Natural killer cell (primary cell): ENCODE data around the gene BMP4. TPM values are rescaled to one million over a fixed set of nuclear protein-coding genes. Genes with fewer than 3 reads are reported as not detected.

Experiments
- ATAC-seq, 3 donors: fragments of 150-1000 bp in 2 of 3; fragments of 200-7000 bp in 1 of 3; cut with Tn5 transposase; 1 replicate in 1 of 3; 2 replicates in 2 of 3; pipeline ENCODE4 v1.10.0; 2021; ENCODE audit warnings: mild to moderate bottlenecking in 2 of 3, moderate library complexity in 2 of 3
- DNase-seq, 2 donors: peaks; one replicate each; pipeline versions ENCODE4 v3.0.0 to v3.0.0-alpha.2; 2013 to 2021; ENCODE audit warnings: mixed read lengths in 1 of 2
- H3K27ac ChIP-seq: one replicate; pipeline ENCODE4 v1.5.1; 2013; ENCODE audit warnings: mild to moderate bottlenecking, low read length
- H3K27me3 ChIP-seq: one replicate; pipeline ENCODE4 v1.6.1; 2013; ENCODE audit warnings: low read length; ENCODE audit not compliant: control insufficient read depth, insufficient read depth
- H3K36me3 ChIP-seq: one replicate; pipeline ENCODE4 v1.6.1; 2013; ENCODE audit warnings: low read length; ENCODE audit not compliant: control insufficient read depth, insufficient read depth
- H3K4me1 ChIP-seq: one replicate; pipeline ENCODE4 v1.6.1; 2013; ENCODE audit warnings: low read length; ENCODE audit not compliant: control insufficient read depth, insufficient read depth
- H3K4me3 ChIP-seq: one replicate; pipeline ENCODE4 v1.5.1; 2013; ENCODE audit warnings: low read length
- H3K9me3 ChIP-seq: one replicate; pipeline ENCODE4 v1.6.1; 2013; ENCODE audit warnings: low read length; ENCODE audit not compliant: control insufficient read depth, insufficient read depth
- H3K27ac Mint-ChIP-seq, 2 donors: one replicate each; pipeline ENCODE4 v1.8.0; 2022; ENCODE audit warnings: mild to moderate bottlenecking in 2 of 2, mixed read lengths in 2 of 2, moderate library complexity in 1 of 2
- H3K27me3 Mint-ChIP-seq, 2 donors: one replicate each; pipeline ENCODE4 v1.8.0; 2022; ENCODE audit warnings: low read depth in 2 of 2, mixed read lengths in 2 of 2
- H3K36me3 Mint-ChIP-seq: one replicate; pipeline ENCODE4 v1.8.0; 2022; ENCODE audit warnings: mixed read lengths
- H3K4me1 Mint-ChIP-seq, 2 donors: one replicate each; pipeline ENCODE4 v1.8.0; 2022; ENCODE audit warnings: mixed read lengths in 2 of 2
- H3K4me3 Mint-ChIP-seq: one replicate; pipeline ENCODE4 v1.8.0; 2022; ENCODE audit warnings: mild to moderate bottlenecking, moderate library complexity, mixed read lengths
- H3K9me3 Mint-ChIP-seq, 2 donors: one replicate each; pipeline ENCODE4 v1.8.0; 2022; ENCODE audit warnings: mixed read lengths in 2 of 2
- WGBS: methylation state at CpG from one replicate; pipeline ENCODE4 v1.1.7; 2013; ENCODE audit warnings: missing lambda C conversion rate; ENCODE audit not compliant: insufficient coverage; 5-methylcytosine and 5-hydroxymethylcytosine counted together
- intact Hi-C: fragments of 100-400 bp; cut with micrococcal nuclease; formaldehyde crosslinking; loops from one replicate; pipeline ENCODE4 v1.14.2; 2022
- total RNA-seq, 4 donors: library from RNA; stranded (reverse); fragments of 120-200 nt in 1 of 4; gene quantifications; one replicate each; pipeline versions ENCODE4 v1.2.3 to v1.2.4, GENCODE V29; 2013 to 2022
- TF ChIP-seq, protein P1 (sequence below): fragments of 200-600 bp; IDR thresholded peaks from one replicate; pipeline ENCODE4 v1.8.0; 2022; ENCODE audit warnings: antibody characterized with exemption

BMP4 gene
- total RNA-seq, 3 donors from 2014 or later (not counting 1 experiment from before 2014, with no cell fraction given), result 0.45 TPM; not detected in 2

- no peaks in the 10 kb centered on the region for H3K27me3 ChIP-seq
- intact Hi-C loops, result no loop called here
Observed at GRCh38 chr14:53969326-53969725, 12.7 kb upstream of the BMP4 start.

GRCh38 chr14:53968726-53969125 is 12.1 kb upstream of the BMP4 start:
- TF ChIP-seq, protein P1, sequence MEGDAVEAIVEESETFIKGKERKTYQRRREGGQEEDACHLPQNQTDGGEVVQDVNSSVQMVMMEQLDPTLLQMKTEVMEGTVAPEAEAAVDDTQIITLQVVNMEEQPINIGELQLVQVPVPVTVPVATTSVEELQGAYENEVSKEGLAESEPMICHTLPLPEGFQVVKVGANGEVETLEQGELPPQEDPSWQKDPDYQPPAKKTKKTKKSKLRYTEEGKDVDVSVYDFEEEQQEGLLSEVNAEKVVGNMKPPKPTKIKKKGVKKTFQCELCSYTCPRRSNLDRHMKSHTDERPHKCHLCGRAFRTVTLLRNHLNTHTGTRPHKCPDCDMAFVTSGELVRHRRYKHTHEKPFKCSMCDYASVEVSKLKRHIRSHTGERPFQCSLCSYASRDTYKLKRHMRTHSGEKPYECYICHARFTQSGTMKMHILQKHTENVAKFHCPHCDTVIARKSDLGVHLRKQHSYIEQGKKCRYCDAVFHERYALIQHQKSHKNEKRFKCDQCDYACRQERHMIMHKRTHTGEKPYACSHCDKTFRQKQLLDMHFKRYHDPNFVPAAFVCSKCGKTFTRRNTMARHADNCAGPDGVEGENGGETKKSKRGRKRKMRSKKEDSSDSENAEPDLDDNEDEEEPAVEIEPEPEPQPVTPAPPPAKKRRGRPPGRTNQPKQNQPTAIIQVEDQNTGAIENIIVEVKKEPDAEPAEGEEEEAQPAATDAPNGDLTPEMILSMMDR, result no peak
- Histone ChIP-seq H3K9me3 (no peaks in the 10 kb centered on the region), H3K4me3 (no peak overlapping the region), H3K27me3 (peaks cover 4% of the 10 kb centered on the region), H3K36me3 (no peaks in the 10 kb centered on the region), H3K27ac (no peak overlapping the region), H3K4me1 (no peaks in the 10 kb centered on the region)
- DNase-seq (no peak), ATAC-seq (no peak)
- peaks cover 7 to 8% of the 10 kb centered on the region in 2 donors for H3K27me3 Mint-ChIP-seq
- intact Hi-C loops, result no loop called here
- H3K36me3 Mint-ChIP-seq, result no peaks in the 10 kb centered on the region
- H3K9me3 Mint-ChIP-seq, result peaks cover 0 to 2% of the 10 kb centered on the region in 2 donors
- H3K4me1 Mint-ChIP-seq, result no peaks in the 10 kb centered on the region
- no peak overlapping the region for H3K27ac Mint-ChIP-seq
- WGBS, result 80% methylated on average over 3 of the region's 3 CpGs
- H3K4me3 Mint-ChIP-seq, result no peak overlapping the region

More at GRCh38 chr14:53969326-53969725, 12.7 kb upstream of the BMP4 start:
- ATAC-seq, result no peak
- Histone ChIP-seq H3K27ac (no peak overlapping the region), H3K9me3 (no peaks in the 10 kb centered on the region), H3K4me3 (no peak overlapping the region), H3K36me3 (no peaks in the 10 kb centered on the region), H3K4me1 (no peaks in the 10 kb centered on the region)
- no peaks in the 10 kb centered on the region for H3K4me1 Mint-ChIP-seq
- TF ChIP-seq, protein P1, result no peak
- H3K27ac Mint-ChIP-seq, result no peak overlapping the region
- H3K9me3 Mint-ChIP-seq, result peaks cover 0 to 2% of the 10 kb centered on the region in 2 donors
- no peak overlapping the region for H3K4me3 Mint-ChIP-seq
- DNase-seq, result no peak
- peaks cover 5 to 7% of the 10 kb centered on the region in 2 donors for H3K27me3 Mint-ChIP-seq
- no peaks in the 10 kb centered on the region for H3K36me3 Mint-ChIP-seq

DNA sequence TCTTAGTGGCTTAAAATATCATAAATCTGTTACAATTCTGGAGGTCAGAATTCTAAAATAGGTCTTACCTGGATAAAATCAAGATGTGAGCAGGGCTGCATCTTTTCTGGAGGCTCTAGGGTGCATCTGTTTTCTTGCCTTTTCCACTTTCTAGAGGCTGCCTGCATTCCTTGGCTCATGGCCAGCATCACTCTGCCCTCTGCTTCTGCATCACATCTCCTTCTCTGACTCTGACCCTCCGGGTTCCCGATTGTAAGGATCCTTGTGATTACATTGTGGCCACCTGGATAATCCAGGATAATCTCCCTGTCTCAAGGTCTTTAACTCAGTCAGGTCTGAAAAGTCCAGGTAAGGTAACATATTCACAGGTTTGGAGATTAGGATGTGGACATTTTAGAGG is 11.0 kb upstream of the BMP4 start:
- Mint-ChIP-seq H3K36me3 (no peaks in the 10 kb centered on the region), H3K4me1 (no peaks in the 10 kb centered on the region), H3K9me3 (peaks cover 0 to 2% of the 10 kb centered on the region in 2 donors), H3K4me3 (no peak overlapping the region), H3K27me3 (peaks cover 15 to 18% of the 10 kb centered on the region in 2 donors), H3K27ac (no peak overlapping the region)
- TF ChIP-seq, protein P1, result no peak
- H3K36me3 ChIP-seq, result no peaks in the 10 kb centered on the region
- intact Hi-C loops, result no loop called here
- peaks cover 7% of the 10 kb centered on the region for H3K27me3 ChIP-seq
- ATAC-seq (no peak), DNase-seq (no peak)
- no peak overlapping the region for H3K4me3 ChIP-seq
- no peaks in the 10 kb centered on the region for H3K9me3 ChIP-seq
- H3K4me1 ChIP-seq, result peaks cover 4% of the 10 kb centered on the region
- H3K27ac ChIP-seq, result no peak overlapping the region
- 93% methylated on average over 2 of the region's 2 CpGs for WGBS

GRCh38 chr14:53964249-53964648 is 7.6 kb upstream of the BMP4 start:
- H3K4me3 ChIP-seq, result no peak overlapping the region
- DNase-seq (no peak), ATAC-seq (no peak)
- H3K27ac ChIP-seq, result no peak overlapping the region
- Mint-ChIP-seq H3K27me3 (peaks cover 25 to 32% of the 10 kb centered on the region in 2 donors), H3K4me1 (no peaks in the 10 kb centered on the region), H3K27ac (no peak overlapping the region), H3K36me3 (no peaks in the 10 kb centered on the region), H3K4me3 (no peak overlapping the region), H3K9me3 (no peaks in the 10 kb centered on the region)
- TF ChIP-seq, protein P1, result no peak
- intact Hi-C loops, result no loop called here
- 59% methylated on average over 4 of the region's 4 CpGs for WGBS
- H3K27me3 ChIP-seq, result peaks cover 12% of the 10 kb centered on the region
- H3K36me3 ChIP-seq, result no peaks in the 10 kb centered on the region
- H3K4me1 ChIP-seq, result peaks cover 4% of the 10 kb centered on the region
- H3K9me3 ChIP-seq, result no peaks in the 10 kb centered on the region
